ENCODE measurements around the gene KMT2C.
A peak's percentile ranks its signal among the peaks of the same experiment; 100 is the strongest.
"Not testable (repeated sequence)": the region's sequence is repeated elsewhere in the genome, so short reads cannot be mapped to it uniquely, and the experiment has no call there.

KMT2C gene

DNA sequence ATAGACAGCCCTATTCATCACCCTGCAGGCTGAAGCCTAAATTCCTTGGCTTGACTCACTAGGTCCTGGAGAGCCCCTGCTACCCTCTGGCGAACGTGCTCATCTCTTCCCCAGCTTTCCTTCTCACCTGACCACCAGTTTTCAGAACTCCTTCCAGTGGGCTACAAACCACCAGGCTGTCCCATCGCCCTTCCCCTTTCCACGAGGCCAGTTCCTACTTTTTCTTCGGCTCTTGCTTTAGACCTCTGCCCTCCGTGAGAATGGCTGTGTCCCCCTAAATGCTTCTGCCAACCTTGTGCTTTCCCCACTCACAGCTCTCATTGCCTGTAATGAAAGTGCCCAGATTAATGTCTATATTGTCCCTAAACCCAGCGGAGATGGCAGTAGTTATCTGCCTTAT, 5.4 kb upstream of the KMT2C start:
- not testable (repeated sequence) for ATAC-seq

DNA sequence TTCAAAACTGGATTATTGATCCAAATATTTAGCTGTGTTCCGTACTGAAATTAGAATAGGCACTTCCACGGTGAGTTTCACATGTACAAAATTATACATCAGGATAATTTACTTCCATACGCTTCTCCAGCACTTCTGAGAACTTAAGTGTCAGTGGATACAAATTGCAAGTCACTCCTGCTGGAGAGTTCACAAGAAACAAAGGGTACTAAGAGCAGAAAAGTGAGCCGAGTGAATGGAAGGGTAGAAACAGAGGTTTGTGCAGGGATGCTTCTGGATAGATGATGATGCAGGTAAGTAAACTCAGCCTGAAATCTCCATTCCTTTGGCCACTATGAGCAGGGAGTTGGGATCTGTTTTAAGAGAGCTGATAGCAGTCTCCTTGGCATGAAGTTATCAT, 2.2 kb upstream of the KMT2C start:
- ATAC-seq: not testable (repeated sequence)

DNA sequence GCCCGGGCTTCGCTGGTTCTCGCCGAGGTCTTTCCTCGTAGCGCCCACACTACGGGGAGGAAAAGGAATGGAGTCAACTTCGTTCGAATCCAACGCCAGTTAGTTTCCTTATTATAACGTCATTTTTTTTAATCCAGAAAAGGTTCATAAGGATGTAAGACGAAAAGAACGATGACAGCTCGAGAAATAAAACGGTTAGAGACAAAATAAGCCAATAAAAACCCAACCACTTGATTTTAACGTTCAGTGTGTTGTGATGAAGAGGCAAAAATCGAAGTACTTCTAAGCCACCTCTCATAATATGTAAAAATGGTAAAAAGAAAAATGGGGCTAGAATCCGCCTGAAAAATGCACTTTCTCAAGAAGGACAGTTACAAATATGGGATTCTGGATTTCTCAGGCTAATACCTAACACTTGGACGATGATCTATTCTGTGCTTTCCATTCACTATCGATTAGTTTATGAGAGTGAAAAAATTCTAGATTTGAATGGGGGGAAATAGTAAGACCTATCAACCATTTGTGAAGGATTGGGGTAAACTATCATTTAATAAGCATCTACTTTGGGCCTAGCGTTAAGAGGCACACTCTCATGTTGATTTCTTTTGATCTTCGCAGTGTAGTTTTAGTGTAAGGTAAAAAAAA, 1.2 kb upstream of the KMT2C start:
- ATAC-seq: not testable (repeated sequence)

DNA sequence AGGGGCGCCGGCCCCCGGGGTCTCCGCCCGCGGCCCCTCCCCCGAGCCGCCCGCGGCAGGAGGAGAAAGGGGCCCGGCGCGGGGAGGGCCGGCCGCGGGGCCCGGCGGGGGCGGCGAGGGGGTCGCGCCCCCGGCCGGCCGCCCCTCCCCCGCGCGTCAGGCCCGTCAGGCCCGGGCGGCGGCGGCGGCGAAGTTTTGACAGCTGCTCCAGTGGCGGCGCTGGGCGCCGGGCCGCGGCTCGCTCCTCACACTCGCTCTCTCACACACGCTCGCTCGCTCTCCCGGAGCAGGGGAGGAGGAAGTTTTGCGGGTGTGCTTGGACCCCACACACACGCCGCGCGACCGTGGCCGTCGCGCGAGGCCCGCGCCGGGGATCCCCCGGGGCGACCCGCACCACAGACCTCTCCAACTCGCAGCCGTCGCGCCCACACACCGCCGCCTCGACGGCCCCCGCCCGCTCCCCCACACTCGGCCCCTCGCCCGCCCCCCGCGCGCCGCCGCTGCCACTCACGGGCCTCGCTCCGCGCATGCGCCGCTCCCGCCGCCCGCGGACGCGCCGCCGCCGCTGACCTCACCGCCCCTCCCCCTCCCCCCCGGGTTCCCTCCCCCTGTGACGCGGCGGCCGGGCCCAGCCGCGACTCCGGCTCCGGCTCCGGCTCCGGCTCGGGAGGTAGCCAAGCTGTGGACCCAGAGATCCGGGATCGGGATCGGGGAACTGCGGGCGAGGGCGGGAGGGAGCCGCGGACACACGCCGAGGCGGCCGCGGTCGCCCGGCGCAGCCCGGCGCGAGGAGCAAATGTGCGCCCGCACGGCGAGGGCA, 518 bp upstream of the KMT2C start:
- ATAC-seq: peak; percentile 58 to 64

DNA sequence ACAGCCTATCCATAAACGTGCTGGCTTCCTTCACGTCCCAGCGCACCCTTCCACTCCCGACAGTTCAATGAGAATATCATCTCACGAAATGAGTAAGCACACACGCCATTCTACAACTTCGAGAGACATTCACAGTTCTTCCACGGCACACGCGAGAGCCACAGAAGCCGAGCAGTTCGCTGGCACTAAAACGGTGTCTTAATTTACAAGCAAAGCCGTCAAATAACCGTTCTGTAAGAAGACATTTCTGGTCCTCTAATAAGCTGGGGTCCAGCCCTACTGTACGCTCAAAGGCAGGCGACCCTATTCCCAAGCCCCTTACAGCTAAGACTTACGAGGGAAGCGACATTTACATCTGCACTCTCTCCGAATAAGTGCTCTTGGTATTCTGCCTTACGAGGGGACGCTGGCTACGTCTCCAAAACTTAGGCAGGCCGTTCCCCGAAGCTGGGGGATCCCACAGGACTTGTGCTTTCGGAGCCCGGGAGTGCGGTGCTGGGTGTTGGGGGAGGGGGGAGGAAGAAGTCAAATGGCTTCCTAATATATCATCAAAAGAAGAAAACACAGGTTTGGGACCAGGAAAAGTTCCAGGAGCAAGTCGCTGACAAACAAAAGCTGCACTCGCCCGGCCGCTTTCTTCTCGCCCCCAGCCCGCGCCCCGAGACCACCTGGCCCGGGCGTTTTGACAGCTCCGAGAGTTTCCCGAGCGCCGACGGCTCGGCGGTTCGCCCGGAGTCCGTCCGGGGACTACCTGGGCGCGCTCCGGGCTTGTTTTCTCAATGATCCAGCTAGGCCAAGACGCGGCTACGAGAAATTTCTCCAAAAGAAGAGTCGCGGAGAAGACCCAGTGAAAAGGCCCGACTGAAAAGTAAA, 1.1 kb downstream of the KMT2C start:
- ATAC-seq: peak; percentile 30 to 39

DNA sequence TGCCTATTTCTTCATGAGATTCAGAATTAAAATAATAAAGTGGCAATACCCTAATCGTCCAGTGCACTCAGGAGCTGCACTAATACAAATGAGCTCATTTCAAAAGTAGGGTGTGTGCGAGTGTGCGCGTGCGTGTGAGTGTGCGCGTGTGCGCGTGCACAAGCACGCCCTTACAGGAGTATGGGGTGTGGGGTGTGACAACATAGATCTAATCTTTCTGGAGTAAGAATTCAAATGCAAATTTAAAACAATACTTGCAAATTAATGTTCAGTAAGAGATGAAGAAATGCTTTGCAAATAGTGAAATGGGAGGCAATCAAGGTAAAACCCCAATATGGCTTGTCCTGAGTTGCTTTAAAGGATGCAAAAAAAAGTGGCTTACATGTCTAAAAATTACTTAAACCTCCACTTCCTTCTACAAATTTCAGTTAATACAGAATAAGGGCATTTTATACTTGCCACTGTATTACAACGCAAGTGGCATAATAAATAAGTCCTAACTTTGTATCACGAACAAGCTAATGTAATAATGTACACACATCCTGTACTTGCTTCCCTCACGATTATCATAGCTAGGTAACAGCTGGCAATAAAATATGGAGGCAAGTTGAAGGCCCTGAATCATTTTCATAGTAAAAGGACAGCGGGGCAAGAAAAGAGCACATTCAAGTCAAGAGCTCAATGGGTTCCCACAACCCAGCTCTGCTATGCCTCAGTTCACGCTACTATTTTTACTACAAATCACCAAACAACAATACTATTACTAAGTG, 1.9 kb downstream of the KMT2C start:
- ATAC-seq: peak; percentile 34 to 41

DNA sequence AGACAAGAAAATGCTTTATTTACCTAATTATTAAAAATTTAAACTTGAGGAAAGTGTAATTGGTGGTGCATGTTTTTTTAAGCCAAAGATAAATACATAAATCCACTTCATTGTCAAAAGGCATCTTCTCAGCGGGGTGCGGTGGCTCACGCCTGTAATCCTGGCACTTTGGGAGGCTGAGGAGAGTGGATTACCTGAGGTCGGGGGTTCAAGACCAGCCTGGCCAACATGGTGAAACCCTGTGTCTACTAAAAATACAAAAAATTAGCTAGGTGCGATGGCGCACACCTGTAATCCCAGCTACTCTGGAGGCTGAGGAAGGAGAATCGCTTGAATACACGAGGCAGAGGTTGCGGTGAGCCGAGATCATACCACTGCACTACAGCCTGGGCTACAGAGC, 3.1 kb downstream of the KMT2C start:
- ATAC-seq: not testable (repeated sequence)

DNA sequence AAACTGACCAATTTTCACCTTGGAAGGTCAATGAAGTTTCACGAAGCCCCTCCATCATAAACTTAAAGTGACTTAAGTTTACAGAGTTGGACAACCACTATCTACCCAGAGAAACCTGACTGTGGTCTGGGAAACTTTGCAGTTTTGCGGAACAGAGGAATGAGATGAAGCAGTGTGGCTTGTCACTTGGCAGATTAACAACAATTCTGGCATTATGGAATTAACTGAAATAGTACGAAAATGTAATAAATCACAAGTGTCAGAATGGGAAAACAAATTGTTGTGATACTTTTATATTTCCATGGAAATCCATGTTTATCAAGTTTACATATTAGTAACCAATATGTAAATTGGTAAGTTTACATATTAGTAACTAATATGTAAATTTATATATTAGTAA, 4.9 kb downstream of the KMT2C start:
- no peak for ATAC-seq

DNA sequence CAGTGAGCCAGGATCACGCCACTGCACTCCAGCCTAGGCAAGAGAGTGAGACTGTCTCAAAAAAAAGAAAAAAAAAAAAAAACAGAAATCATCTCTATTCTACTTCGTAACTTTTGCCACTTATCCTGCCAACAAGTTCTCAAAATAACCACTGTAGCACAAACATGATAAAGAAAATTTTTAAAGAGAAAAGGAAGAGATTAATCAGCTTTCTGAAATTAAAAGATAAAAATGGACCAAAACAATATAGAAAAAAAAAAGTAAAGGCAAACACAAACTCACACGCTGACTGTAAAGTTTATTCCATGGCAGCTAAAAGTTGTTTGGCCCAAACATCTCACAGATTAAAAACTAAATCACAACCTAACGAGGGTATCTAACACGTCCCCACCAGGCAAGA, 5.7 kb downstream of the KMT2C start:
- ATAC-seq: not testable (repeated sequence)

DNA sequence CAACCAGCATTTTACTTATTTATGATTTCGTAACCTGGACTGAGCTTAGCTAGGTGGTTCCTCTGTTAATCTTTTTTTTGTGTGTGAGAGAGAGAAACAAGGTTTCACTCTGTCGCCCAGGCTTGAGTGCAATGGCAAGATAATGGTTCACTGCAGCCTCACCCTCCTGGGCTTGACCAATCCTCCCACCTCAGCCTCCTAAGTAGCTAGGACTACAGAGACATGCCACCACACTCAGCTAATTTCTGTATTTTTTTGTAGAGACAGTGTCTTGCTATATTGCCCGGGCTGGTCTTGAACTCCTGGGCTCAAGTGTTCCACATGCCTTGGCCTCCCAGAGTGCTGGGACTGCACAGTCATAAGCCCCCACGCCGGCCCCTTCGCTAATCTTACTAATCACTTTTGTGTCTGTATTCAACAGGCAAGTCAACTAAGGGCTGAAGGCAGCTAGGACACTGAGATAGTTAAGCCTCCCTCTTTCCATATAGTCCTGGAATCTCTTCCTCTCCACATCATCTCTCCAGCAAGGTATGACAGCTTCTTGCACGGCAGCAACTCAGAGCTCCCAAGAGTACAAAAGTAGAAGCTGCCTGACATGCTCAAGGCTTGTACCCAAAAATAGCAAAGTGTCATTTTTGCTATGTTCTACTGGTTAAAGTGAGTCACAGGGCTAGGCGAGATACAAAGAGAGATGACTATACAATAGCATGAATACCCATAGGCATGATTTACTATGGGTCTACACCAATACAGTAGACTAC, 11.3 kb downstream of the KMT2C start:
- ATAC-seq: peak; percentile 95 to 96

DNA sequence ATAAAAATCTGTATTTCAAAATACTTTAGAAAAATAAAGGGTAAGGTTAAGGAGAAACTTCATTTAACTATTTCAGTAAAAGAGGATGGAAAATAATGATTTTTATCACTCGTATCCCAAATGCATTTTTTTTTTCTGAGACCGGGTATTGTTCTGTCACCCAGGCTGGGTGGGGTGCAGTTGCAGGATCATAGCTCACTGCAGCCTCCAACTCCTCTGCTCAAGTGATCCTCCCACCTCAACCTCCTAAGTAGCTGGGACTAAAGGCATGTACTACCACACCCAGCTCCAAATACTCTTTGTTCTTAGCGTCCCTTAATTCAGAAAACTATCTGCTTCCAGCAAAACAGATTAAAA, 11.8 kb downstream of the KMT2C start:
- no peak for ATAC-seq

DNA sequence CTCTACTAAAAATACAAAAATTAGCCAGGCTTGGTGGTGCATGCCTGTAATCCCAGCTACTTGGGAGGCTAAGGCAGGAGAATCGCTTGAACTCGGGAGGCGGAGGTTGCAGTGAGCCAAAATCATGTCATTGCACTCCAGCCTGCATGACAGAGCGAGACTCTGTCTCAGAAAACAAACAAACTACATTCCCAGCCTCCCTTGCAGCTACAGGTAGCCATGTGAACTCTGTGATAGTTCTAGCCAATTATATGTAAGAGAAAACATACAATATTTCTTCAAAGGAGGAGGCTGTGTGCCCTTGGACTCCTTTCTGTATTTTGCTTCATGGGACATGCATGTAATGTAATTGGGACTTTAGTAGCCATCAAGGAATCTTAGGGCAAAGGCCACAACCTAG, 12.6 kb downstream of the KMT2C start:
- not testable (repeated sequence) for ATAC-seq

DNA sequence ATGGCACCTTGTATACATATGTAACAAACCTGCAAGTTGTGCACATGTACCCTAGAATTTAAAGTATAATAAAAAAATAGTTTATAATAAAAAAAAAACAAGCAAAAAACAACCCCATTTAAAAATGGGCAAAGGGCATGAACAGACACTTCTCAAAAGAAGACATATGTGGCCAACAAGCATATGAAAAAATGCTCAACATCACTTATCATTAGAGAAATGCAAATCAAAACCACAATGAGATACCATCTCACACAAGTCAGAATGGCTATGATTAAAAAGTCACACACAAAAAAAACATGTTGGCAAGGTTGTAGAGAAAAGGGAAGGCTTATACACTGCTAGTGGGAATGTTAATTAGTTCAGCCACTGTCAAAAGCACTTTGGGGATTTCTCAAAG, 14.9 kb downstream of the KMT2C start:
- not testable (repeated sequence) for ATAC-seq

DNA sequence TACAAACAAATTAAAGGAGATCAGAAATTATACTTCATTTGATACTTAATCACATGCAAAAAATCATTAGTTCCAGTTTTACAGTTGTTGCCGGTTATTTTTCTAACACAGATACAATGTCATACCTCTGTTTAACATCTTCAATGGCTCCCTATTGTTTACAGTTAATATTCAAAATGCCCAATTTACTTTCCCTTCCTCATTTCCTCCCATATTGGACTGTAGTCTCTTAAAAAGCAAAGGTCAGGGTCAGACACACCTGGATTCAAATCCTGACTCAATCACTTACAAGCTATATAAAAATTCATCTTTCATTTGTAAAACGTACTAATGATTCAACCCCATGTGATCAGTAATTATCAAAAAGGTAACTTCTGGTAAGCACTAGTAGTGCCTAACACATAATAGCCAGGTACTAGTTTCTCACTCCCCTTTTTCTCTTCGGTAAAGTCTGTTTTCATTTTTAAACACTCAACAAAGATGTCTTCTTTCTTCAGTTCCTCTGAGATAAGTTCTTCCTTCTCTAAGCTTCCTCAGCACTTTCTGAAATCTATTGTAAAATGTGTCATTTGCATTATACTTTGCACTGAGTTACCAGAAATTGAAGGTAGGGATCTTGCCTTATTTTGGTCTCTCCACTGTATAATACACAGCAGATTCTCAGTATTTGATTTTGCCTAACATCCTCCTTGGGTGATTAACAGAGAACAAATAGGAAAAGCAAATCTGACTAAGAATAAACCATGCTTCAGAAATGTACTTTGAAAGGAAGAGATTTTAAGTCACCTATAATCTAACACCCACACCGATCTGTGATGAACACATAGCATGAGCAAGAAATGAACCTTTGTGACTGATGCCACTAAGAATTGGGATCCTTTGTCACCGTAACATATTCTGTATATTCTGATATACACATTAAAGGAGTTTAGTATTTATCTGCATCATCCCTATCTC, 16.1 kb downstream of the KMT2C start:
- peak; percentile 18 to 24 for ATAC-seq

DNA sequence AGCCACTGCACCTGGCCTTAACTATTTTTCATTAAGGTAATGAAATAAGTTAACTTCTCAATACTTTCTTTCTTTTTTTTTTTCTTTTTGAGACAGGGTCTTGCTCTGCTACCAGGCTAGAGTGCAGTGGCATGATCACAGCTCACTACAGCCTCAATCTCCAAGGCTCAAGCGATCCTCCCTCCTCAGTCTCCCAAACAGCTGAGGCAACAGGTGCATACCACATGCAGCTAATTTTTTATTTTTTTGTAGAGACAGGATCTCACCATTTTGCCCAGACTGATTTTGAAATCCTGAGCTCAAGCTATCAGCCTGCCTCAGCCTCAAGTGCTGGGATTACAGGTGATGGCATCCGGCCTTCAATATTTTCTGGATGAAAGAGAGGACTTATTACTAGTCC, 21.0 kb downstream of the KMT2C start:
- no peak for ATAC-seq

DNA sequence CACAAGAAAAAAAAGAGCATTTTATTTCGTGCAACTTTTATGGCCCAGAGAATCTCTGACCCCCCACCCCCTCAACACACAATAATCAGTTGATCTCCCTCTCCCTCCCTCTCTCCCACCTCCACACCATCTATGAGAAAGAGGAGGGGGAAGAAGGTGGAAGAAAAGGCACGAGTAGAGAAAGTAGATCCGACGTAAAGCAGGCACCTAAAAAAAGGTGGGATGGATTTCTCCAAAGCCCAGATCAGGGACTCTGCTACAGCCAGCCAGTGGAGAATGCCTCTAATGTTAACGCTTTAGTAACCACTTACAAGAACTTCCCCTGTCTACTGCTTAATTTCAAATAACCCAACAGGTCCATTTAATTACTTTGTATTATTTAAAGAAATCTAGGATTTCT, 24.4 kb downstream of the KMT2C start:
- no peak for ATAC-seq

DNA sequence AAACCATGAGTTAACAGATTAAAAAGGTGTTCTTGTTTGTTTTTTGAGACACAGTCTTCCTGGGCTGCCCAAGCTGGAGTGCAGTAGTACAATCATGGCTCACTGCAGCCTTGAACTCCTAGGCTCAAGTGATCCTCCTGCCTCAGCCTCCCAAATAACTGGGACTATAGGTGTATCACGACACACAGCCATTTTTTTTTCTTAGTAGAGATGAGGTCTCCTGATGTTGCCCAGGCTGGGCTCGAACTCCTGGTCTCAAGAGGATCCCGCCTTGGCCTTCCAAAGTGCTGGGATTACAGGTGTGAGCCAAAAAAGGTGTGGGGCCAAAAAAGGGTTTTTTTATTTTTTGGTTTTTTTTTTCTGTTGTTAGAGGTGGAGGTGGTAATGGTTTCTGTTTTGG, 29.3 kb downstream of the KMT2C start:
- ATAC-seq: no peak

DNA sequence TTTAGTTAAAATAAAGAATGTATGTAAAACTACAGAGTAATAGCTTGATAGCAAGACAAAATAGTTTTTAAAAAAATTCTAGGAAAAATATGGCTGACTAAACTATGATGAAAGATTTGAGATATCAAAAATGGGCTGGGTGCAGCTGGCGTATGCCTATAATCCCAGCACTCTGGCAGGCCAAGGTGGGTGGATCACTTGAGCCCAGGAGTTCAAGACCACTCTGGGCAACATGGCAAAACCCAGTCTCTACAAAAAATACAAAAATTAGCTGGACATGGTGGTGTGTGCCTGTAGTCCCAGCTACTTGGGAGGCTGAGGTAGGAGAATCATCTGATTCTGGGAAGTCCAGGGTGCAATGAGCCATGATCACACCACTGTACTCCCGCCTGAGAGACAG, 29.8 kb downstream of the KMT2C start:
- peak in 1 of 2 donors; percentile 33 for ATAC-seq

DNA sequence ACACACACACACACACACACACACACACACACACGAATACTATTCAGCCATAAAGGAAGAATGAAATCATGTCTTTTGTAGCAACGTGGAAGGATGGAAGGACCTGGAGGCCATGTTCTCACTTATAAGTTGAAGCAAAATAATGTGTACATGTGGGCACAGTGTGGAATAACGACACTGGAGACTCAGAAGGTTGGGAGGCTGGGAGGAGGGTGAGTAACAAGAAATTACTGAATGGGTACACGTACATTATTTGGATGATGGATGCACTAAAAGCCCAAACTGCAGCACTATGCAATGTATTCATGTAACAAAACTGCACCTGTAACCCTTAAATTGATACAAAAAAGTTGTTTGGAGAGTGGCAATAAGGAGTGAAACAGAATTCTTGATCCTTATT, 32.1 kb downstream of the KMT2C start:
- ATAC-seq: no peak

DNA sequence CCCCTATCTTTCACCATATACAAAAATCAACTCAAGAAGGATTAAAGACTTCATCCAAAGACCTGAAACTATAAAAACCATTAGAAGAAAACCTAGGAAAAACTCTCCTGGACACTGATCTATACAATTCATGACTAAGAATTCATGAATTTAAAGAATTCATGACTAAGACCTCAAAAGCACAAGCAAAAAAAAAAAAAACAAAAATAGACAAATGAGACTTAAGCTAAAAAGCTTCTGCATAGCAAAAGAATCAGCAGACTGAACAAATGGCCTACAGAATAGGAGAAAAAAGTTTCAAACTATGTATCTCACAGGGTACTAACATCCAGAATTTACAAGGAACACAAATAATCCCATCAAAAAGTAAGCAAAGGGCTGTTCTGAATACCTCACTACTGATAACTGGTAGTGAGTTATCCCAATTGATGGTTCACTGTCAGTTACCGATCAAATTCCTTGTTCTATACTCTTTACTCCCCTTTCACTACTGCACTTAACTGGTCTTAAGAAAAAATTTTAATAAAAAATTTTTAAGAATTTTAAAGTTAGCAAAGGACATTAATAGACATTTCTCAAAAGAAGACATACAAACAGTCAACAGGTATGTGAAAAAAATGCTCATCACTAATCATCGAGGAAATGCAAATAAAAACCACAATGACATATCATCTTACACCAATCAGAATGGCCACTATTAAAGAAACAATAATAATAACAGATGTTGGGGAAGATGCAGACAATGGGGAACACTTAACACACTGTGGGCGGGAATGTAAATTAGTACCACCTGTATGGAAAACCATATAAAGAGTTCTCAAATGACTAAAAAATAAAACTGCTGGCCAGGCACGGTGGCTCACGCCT, 33.2 kb downstream of the KMT2C start:
- ATAC-seq: no peak
